Mesodermal cell (in vitro differentiated cells): ENCODE measurements around the gene NAP1L4.
"Not testable (repeated sequence)": the region's sequence is repeated elsewhere in the genome, so short reads cannot be mapped to it uniquely, and the experiment has no call there.

Experiments used
- H3K27ac ChIP-seq: 2 replicates; pipeline ENCODE4 v1.7.0; 2013; ENCODE audit warnings: mild to moderate bottlenecking, low read depth, low read length, moderate library complexity; ENCODE audit not compliant: severe bottlenecking
- H3K36me3 ChIP-seq: 2 replicates; pipeline ENCODE4 v1.7.1; 2013; ENCODE audit warnings: mild to moderate bottlenecking, low read length, moderate library complexity; ENCODE audit not compliant: control insufficient read depth, insufficient read depth
- H3K4me1 ChIP-seq: one replicate; pipeline ENCODE4 v1.7.1; 2013; ENCODE audit warnings: mild to moderate bottlenecking, low read length; ENCODE audit not compliant: insufficient read depth, control insufficient read depth, poor library complexity, severe bottlenecking
- H3K4me3 ChIP-seq: 2 replicates; pipeline ENCODE4 v1.7.0; 2013; ENCODE audit warnings: low read length, control low read depth, mild to moderate bottlenecking; ENCODE audit not compliant: insufficient read depth, poor library complexity, severe bottlenecking; ENCODE audit errors: extremely low read depth
- H3K9me3 ChIP-seq: 2 replicates; pipeline ENCODE4 v1.7.1; 2013; ENCODE audit warnings: mild to moderate bottlenecking, low read length, moderate library complexity; ENCODE audit not compliant: control insufficient read depth
- WGBS, 2 experiments: methylation state at CpG; one replicate each; pipeline ENCODE4 v1.1.5; 2013; ENCODE audit warnings: missing lambda C conversion rate in 2 of 2; ENCODE audit not compliant: insufficient coverage in 2 of 2; 5-methylcytosine and 5-hydroxymethylcytosine counted together

Gene NAP1L4

GRCh38 chr11:2943711-2944118, 48.4 kb downstream of the NAP1L4 start:
- Histone ChIP-seq H3K4me3 (no peak overlapping the region), H3K36me3 (peaks cover 63% of the 10 kb centered on the region), H3K4me1 (peaks cover 14% of the 10 kb centered on the region), H3K9me3 (peaks cover 9% of the 10 kb centered on the region), H3K27ac (no peak overlapping the region)
- WGBS, 2 experiments = 94 to 98% methylated on average over 11 to 12 of the region's 12 CpGs

DNA sequence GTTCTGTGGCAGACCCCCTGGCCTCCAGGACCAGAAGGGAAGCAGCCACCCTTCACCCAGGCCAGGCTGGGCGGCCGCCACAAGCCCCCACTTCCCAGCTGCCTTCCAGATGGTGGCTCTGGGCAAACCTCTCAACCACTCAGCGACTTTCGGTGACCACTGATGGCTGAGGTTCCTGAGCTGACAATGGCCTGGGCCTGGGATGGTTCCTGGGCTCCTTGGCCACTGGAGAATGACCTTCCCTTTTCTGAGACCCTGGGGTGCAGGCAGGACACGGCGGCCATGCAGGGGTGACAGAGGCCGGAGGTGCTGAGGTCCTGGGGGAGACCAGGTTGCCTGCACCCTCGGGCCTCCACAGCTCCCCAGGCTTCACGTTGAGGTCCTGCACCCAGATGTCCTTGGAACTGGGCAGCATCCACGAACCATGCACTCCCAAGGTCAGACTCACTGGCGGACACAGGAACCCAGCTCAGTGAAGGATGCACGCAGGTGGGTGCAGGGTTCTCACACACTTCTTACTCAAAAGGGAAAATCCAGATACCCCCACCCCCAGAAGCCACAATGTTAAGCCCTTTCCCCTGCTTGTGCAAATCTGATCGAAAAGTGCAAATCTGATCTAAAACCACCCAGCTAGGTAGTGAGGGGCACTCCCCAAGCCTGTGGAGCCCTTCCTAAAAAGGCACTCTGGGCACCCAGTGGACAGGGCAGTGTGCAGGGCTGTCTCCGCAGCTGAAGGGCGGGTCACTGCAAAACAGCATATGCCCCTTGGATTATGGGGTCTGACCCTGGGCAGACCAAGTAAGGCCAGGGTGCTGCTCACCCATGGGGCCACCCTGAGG, 49.0 kb downstream of the NAP1L4 start:
- peaks cover 12% of the 10 kb centered on the region for H3K9me3 ChIP-seq
- H3K4me3 ChIP-seq = no peak overlapping the region
- peaks cover 57% of the 10 kb centered on the region for H3K36me3 ChIP-seq
- H3K4me1 ChIP-seq = peaks cover 14% of the 10 kb centered on the region
- H3K27ac ChIP-seq = no peak overlapping the region
- 90 to 93% methylated on average over 12 to 15 of the region's 15 CpGs for WGBS, 2 experiments

DNA sequence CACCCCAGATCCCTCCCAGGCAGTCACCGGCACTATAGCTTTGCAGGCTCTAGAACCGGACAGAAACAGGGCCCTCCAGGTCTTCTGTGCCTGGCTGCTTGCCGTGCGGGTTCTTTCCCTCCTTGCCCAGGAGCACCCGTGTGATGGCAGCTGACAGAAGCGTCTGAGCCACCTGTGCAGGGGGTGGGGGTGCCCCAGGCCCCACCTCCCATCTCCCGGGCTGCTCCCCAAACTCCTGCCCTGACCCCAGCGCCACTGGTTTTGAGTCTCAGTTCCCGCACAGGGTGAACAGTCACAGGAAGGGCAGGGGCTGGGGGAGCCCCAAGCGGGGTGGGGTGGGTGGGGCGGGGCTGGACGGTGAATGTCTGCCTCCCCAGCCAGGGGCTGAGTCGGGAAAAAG, 49.7 kb downstream of the NAP1L4 start:
- Histone ChIP-seq H3K9me3 (peaks cover 18% of the 10 kb centered on the region), H3K27ac (no peak overlapping the region), H3K36me3 (peaks cover 50% of the 10 kb centered on the region), H3K4me3 (no peak overlapping the region), H3K4me1 (peaks cover 14% of the 10 kb centered on the region)
- 78 to 100% methylated on average over 3 to 9 of the region's 13 CpGs for WGBS, 2 experiments

GRCh38 chr11:2940921-2941821, 51.0 kb downstream of the NAP1L4 start:
- H3K27ac ChIP-seq = no peak overlapping the region
- no peak overlapping the region for H3K4me3 ChIP-seq
- H3K36me3 ChIP-seq = peaks cover 38% of the 10 kb centered on the region
- 77 to 82% methylated on average over 8 to 10 of the region's 10 CpGs for WGBS, 2 experiments
- H3K4me1 ChIP-seq = peaks cover 8% of the 10 kb centered on the region
- peaks cover 19% of the 10 kb centered on the region for H3K9me3 ChIP-seq

DNA sequence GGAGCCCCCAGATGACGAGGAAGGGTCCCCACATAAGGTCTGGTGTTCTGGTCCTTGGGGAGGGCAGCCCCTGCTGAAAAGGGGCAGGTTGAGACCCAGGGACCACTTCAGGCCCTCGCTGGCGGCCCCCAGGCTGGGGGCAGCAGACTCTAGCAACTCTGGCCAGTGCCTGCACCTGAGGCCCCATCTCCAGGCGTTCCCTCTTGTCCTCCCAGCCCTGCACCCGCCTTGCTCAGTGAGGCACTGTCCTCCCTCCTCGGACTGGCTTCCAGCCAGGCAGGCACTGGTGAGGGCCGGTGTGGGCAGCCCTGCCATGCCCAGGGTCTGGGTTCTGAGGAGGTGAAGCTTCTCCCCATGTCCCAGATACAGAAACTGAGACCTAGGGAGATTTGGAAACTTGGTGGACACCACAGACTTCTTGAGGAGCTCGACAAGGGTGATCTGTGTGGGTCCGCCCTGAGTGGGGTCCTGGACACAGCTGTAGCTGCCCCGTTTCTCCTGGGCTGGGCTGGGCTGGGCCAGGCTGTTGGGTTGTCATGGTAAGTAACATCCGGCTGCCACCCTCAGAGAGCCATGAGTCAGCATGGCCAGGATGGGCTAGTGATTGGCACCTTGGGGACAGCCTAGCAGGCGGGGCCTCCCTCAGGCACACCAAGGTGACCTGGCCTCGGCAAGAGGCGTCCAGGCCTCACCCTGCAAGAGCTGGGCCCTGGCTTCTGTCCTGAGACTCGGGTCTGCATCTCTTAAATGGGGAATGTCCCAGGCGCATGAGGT, 51.8 kb downstream of the NAP1L4 start:
- Histone ChIP-seq H3K36me3 (peaks cover 38% of the 10 kb centered on the region), H3K27ac (no peak overlapping the region), H3K4me1 (no peaks in the 10 kb centered on the region), H3K9me3 (peaks cover 19% of the 10 kb centered on the region), H3K4me3 (no peak overlapping the region)
- 95% methylated on average over 15 to 16 of the region's 16 CpGs for WGBS, 2 experiments

- H3K4me1 ChIP-seq, H3K27ac ChIP-seq, H3K4me3 ChIP-seq: not testable (repeated sequence)
- WGBS, 2 experiments = 89 to 90% methylated on average over 10 to 17 of the region's 20 CpGs
- peaks cover 19% of the 10 kb centered on the region for H3K9me3 ChIP-seq
- peaks cover 24% of the 10 kb centered on the region for H3K36me3 ChIP-seq
Measured at GRCh38 chr11:2938458-2939418, 53.4 kb downstream of the NAP1L4 start.

DNA sequence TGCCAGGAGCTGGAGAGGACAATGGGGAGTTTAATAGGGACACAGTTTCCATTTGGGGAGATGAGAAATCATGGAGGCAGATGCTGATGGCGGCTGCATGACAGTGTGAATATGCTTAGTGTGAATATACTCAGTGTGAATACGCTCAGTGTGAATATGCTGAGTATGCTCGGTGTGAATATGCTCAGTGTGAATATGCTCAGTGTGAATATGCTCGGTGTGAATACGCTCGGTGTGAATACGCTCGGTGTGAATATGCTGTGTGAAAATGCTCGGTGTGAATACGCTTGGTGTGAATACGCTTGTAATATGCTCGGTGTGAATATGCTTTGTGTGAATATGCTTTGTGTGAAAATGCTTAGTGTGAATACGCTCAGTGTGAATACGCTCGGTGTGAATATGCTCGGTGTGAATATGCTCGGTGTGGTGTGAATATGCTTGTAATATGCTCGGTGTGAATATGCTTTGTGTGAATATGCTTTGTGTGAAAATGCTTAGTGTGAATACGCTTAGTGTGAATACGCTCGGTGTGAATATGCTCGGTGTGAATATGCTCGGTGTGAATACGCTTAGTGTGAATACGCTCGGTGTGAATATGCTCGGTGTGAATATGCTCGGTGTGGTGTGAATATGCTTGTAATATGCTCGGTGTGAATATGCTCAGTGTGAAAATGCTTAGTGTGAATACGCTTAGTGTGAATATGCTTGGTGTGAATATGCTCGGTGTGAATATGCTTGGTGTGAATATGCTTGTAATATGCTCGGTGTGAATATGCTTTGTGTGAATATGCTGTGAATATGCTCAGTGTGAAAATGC, 54.3 kb downstream of the NAP1L4 start:
- 89 to 90% methylated on average over 15 to 27 of the region's 32 CpGs for WGBS, 2 experiments
- not testable (repeated sequence) for H3K4me3 ChIP-seq, H3K4me1 ChIP-seq, H3K27ac ChIP-seq
- H3K36me3 ChIP-seq = peaks cover 16% of the 10 kb centered on the region
- peaks cover 19% of the 10 kb centered on the region for H3K9me3 ChIP-seq

GRCh38 chr11:2934611-2935239, 57.4 kb downstream of the NAP1L4 start:
- Histone ChIP-seq H3K36me3 (no peaks in the 10 kb centered on the region), H3K27ac (no peak overlapping the region), H3K9me3 (peaks cover 19% of the 10 kb centered on the region), H3K4me3 (no peak overlapping the region), H3K4me1 (peaks cover 11% of the 10 kb centered on the region)
- WGBS, 2 experiments = 94% methylated on average over 11 to 13 of the region's 14 CpGs

DNA sequence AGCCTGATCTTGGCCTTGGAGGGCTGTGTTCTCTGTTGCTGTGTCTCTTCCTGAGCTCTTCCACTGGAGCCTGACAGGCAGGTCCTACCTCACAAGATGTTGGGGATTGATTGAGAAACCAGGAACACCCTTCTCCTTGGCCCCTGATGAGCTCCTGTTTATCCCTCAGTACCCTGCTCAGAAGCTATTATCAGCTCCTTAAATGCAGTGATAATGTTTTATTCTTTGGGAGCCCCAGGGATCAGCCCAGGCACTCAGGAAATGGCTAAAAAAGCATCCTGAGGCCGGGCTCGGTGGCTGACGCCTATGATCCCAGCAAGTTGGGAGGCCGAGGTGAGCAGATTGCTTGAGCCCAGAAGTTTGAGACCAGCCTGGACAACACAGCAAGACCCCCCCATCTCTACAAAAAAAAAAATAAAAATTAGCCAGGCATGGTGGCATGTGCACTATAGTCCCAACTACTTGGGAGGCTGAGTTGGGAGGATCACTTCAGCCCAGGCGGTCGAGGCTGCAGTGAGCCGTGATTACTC, 58.0 kb downstream of the NAP1L4 start:
- peaks cover 11% of the 10 kb centered on the region for H3K4me1 ChIP-seq
- no peak overlapping the region for H3K4me3 ChIP-seq
- peaks cover 14% of the 10 kb centered on the region for H3K9me3 ChIP-seq
- H3K36me3 ChIP-seq = no peaks in the 10 kb centered on the region
- peak overlapping the region; percentile 5 for H3K27ac ChIP-seq
- WGBS, 2 experiments = 96 to 100% methylated on average over 7 of the region's 7 CpGs
